Adrenal gland (tissue), 5 donors: ENCODE measurements around the gene WSCD2.

Source experiments
- POLR2A ChIP-seq, 2 donors: fragments of 450-650 bp; IDR thresholded peaks; one replicate each; pipeline ENCODE4 v1.6.1; 2017; ENCODE audit warnings: antibody characterized with exemption in 2 of 2, mild to moderate bottlenecking in 2 of 2, moderate library complexity in 1 of 2
- TF ChIP-seq, protein P1 (sequence below), 6 experiments: fragments of 450-650 bp in 4 of 6; fragments of 200-600 bp in 2 of 6; sonication (generic) in 1 of 6; IDR thresholded peaks; 1 replicate in 5 of 6; 2 replicates in 1 of 6; pipeline versions ENCODE4 v1.5.1 to v1.8.0; 2016 to 2021; ENCODE audit warnings: antibody characterized with exemption in 6 of 6, mild to moderate bottlenecking in 2 of 6, moderate library complexity in 1 of 6
- donor health status: DM: no; HTN: no; CAD: no.

DNA sequence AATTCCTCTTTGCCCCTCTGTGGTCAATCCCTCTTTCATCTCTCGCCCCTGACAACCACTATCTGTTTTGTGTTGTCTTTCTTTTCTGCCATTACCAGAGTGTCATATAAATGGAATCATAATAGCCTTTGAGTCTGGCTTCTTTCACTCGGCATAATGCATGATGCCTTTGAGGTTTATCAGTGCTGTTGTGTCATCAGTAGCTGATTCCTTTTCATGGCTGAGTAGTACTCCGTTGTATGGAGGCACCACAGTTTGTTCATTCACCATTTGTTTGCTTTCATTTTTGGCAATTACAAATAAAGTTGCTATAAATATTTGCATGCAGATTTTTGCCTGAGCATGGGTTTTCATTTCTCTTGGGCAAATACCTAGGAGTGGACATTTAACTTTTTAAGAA is 47.2 kb downstream of the WSCD2 start:
- TF ChIP-seq, protein P1, sequence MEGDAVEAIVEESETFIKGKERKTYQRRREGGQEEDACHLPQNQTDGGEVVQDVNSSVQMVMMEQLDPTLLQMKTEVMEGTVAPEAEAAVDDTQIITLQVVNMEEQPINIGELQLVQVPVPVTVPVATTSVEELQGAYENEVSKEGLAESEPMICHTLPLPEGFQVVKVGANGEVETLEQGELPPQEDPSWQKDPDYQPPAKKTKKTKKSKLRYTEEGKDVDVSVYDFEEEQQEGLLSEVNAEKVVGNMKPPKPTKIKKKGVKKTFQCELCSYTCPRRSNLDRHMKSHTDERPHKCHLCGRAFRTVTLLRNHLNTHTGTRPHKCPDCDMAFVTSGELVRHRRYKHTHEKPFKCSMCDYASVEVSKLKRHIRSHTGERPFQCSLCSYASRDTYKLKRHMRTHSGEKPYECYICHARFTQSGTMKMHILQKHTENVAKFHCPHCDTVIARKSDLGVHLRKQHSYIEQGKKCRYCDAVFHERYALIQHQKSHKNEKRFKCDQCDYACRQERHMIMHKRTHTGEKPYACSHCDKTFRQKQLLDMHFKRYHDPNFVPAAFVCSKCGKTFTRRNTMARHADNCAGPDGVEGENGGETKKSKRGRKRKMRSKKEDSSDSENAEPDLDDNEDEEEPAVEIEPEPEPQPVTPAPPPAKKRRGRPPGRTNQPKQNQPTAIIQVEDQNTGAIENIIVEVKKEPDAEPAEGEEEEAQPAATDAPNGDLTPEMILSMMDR (IDR thresholded peaks at IDR 0.05), result no peak
- no peak for TF ChIP-seq POLR2A (IDR thresholded peaks at IDR 0.05)
